Lower leg skin (tissue), 3 donors: ENCODE measurements around the gene SMG9.

ENCODE experiments used
- CTCF ChIP-seq, 3 donors: fragments of 450-650 bp; IDR thresholded peaks; one replicate each; pipeline ENCODE4 v1.5.1; 2016; ENCODE audit warnings: antibody characterized with exemption in 3 of 3, mild to moderate bottlenecking in 3 of 3, moderate library complexity in 2 of 3
- POLR2A ChIP-seq, 2 donors: fragments of 450-650 bp; IDR thresholded peaks; one replicate each; pipeline ENCODE4 v1.6.1; 2016 to 2017; ENCODE audit warnings: antibody characterized with exemption in 2 of 2, mild to moderate bottlenecking in 1 of 2, moderate library complexity in 1 of 2

- no peak for TF ChIP-seq CTCF (IDR thresholded peaks at IDR 0.05)
- TF ChIP-seq POLR2A (IDR thresholded peaks at IDR 0.05) = no peak
Observed at GRCh38 chr19:43690890-43691289, 63.9 kb downstream of the SMG9 start.
